Activated T-cell treated with anti-CD3 and anti-CD28 coated beads, Interleukin-2, amount 50 U/mL, for 4 hours (primary cell): ENCODE measurements around the gene MPZ. TPM values are rescaled to one million over a fixed set of nuclear protein-coding genes. Genes with fewer than 3 reads are reported as not detected.
A peak's percentile ranks its signal among the peaks of the same experiment; 100 is the strongest.
"Not testable (repeated sequence)": the region's sequence is repeated elsewhere in the genome, so short reads cannot be mapped to it uniquely, and the experiment has no call there.

ENCODE experiments used
- ATAC-seq, 2 donors: fragments of 200-7000 bp; cut with Tn5 transposase; one replicate each; pipeline ENCODE4 v1.10.0; 2021
- DNase-seq: peaks from one replicate; pipeline ENCODE4 v3.0.0-alpha.2; 2020
- H3K27me3 Mint-ChIP-seq: one replicate; pipeline ENCODE4 v1.8.0; 2021; ENCODE audit warnings: low read depth, mixed read lengths
- H3K36me3 Mint-ChIP-seq: one replicate; pipeline ENCODE4 v1.8.0; 2022; ENCODE audit warnings: mixed read lengths; ENCODE audit not compliant: insufficient read depth
- H3K4me1 Mint-ChIP-seq: one replicate; pipeline ENCODE4 v1.8.0; 2021; ENCODE audit warnings: low read depth, mixed read lengths
- H3K4me3 Mint-ChIP-seq: one replicate; pipeline ENCODE4 v1.8.0; 2021; ENCODE audit warnings: mild to moderate bottlenecking, moderate library complexity, mixed read lengths
- H3K9me3 Mint-ChIP-seq: one replicate; pipeline ENCODE4 v1.8.0; 2021; ENCODE audit warnings: mixed read lengths
- total RNA-seq, 3 donors: library from RNA; stranded (reverse); gene quantifications; one replicate each; pipeline ENCODE4 v1.2.1, GENCODE V29; 2021

MPZ gene
- 1 to 10 TPM in 2 of 3 donors, under 1 TPM in 1; 0.83 to 2.0 (median 1.1) TPM for total RNA-seq

GRCh38 chr1:161309868-161310267 lies at the start of gene MPZ:
MPZ (minus strand) TSS chr1:161309968; CDS start chr1:161309905, 63 bp downstream.
- H3K4me1 Mint-ChIP-seq, result peaks cover 29% of the 10 kb centered on the region
- no peak for ATAC-seq
- H3K4me3 Mint-ChIP-seq, result no peak within 1 kb of the TSS
- no peaks in the 10 kb centered on the region for H3K36me3 Mint-ChIP-seq
- no peaks in the 10 kb centered on the region for H3K27me3 Mint-ChIP-seq
- no peak for DNase-seq
- no peaks in the 10 kb centered on the region for H3K9me3 Mint-ChIP-seq

DNA sequence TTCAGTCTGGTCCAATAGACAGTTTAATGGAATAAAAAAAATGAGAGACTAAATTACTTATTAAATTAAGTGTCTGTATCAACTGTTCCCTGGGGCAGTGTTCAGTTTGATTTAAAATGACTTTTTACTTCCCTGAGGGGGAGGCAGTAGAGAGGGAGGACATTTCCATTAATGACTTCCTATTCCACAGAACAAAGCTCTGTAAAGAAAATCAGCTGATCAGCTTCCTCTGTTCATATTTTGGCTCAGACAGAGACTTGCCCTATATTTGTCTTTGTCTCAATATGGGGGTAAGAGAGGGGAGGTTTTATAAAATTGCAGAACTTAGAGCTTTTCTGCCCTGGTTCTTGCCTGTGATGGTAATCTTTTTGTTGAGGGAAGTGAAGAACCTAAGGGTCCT lies 49.5 kb upstream of the MPZ start:
- Mint-ChIP-seq H3K4me1 (peaks cover 9% of the 10 kb centered on the region), H3K27me3 (no peaks in the 10 kb centered on the region), H3K36me3 (peaks cover 25% of the 10 kb centered on the region), H3K4me3 (no peak overlapping the region), H3K9me3 (no peaks in the 10 kb centered on the region)
- ATAC-seq, result no peak
- no peak for DNase-seq

DNA sequence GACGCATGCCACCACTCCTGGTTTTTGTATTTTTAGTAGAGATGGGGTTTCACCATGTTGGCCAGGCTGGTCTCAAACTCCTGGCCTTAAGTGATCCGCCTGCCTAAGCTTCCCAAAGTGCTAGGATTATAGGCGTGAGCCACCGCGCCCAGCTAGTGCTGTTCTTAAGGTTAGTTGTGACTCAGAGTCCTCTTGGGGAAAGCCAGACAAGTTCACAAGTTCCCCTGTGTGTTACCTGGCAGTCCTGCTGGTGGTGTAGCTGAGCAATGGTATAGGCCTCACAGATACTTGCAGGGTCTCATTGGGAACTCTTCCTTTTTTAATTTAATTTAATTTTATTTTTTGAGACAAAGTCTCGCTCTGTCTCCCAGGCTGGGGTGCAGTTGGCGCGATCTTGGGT lies 47.3 kb upstream of the MPZ start:
- no peak for ATAC-seq
- peaks cover 7% of the 10 kb centered on the region for H3K4me1 Mint-ChIP-seq
- H3K36me3 Mint-ChIP-seq, result peaks cover 17% of the 10 kb centered on the region
- no peaks in the 10 kb centered on the region for H3K9me3 Mint-ChIP-seq
- no peak overlapping the region for H3K4me3 Mint-ChIP-seq
- no peaks in the 10 kb centered on the region for H3K27me3 Mint-ChIP-seq
- no peak for DNase-seq

DNA sequence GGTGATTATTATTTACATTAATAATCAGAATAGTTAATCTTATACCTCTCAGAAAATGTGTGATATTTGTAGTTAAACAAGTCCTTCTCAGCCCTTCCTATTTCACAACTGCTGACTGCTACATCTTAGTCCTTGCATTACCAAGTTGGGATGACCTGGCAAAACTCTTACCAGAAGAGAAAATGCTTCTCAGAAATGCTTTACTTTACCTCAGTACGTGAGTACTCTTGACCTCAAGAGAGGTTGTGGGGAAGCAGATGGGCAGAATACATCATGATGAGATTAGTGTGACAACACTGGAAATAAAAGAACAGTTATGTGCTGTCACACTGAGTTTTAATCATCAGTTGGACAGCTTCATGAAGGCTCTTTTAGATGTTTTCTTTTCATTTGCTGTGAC lies 41.7 kb upstream of the MPZ start:
- Mint-ChIP-seq H3K4me1 (no peaks in the 10 kb centered on the region), H3K27me3 (no peaks in the 10 kb centered on the region), H3K36me3 (peaks cover 11% of the 10 kb centered on the region), H3K9me3 (no peaks in the 10 kb centered on the region), H3K4me3 (no peak overlapping the region)
- ATAC-seq (no peak), DNase-seq (no peak)

DNA sequence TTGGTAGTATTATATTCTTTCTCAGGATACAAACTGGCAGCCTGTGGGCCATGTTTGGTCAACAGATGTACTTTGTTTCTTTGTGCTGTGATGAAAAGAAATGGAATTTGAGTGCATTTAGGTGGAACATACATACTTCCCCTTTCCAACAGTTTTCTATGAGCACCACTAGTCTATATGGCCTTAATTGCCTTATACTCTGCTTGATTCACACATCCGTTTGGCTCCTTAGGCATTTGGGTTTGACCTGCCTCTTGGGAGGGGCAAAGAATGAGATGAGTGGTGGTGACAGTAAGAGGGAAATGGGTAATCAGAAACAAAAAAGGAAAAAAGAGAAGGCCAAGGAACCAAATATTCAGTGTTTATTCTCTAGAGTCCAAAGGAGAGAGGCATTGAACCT lies 40.9 kb upstream of the MPZ start:
- Mint-ChIP-seq H3K27me3 (no peaks in the 10 kb centered on the region), H3K9me3 (no peaks in the 10 kb centered on the region), H3K4me3 (no peak overlapping the region), H3K4me1 (no peaks in the 10 kb centered on the region), H3K36me3 (peaks cover 8% of the 10 kb centered on the region)
- ATAC-seq (no peak), DNase-seq (no peak)

DNA sequence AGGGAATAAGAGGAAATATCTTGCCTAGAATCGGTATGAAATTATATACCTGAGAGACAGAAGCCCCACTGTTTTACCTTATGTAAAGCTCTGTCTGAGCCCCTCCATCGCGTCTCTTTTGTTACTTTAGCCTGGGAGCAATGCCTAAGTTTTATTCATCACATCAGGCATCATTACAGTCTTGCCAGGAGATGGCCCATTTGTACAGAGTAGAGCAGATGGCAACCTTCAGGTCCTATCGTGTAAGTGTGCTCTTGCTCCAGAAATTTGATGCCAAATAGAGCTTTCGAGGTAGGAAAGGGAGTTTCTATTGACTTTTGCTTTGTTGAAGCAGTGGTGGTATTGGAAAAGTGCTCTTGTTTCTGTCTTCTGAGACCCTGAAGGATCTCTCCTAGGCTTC lies 33.1 kb upstream of the MPZ start:
- DNase-seq, result no peak
- Mint-ChIP-seq H3K4me3 (no peak overlapping the region), H3K36me3 (peaks cover 38% of the 10 kb centered on the region), H3K27me3 (no peaks in the 10 kb centered on the region), H3K4me1 (no peaks in the 10 kb centered on the region), H3K9me3 (no peaks in the 10 kb centered on the region)
- ATAC-seq, result no peak

- Mint-ChIP-seq H3K4me3 (no peak overlapping the region), H3K36me3 (peaks cover 38% of the 10 kb centered on the region), H3K27me3 (no peaks in the 10 kb centered on the region), H3K9me3 (no peaks in the 10 kb centered on the region), H3K4me1 (no peaks in the 10 kb centered on the region)
- DNase-seq (no peak), ATAC-seq (no peak)
Observed at GRCh38 chr1:161342177-161342576, 32.4 kb upstream of the MPZ start.

GRCh38 chr1:161335796-161336195 lies 26.0 kb upstream of the MPZ start:
- DNase-seq (no peak), ATAC-seq (no peak)
- Mint-ChIP-seq H3K4me1 (no peaks in the 10 kb centered on the region), H3K36me3 (peaks cover 33% of the 10 kb centered on the region), H3K27me3 (no peaks in the 10 kb centered on the region), H3K4me3 (no peak overlapping the region), H3K9me3 (no peaks in the 10 kb centered on the region)

- no peak for ATAC-seq
- no peaks in the 10 kb centered on the region for H3K27me3 Mint-ChIP-seq
Observed at GRCh38 chr1:161333166-161333565, 23.4 kb upstream of the MPZ start.

DNA sequence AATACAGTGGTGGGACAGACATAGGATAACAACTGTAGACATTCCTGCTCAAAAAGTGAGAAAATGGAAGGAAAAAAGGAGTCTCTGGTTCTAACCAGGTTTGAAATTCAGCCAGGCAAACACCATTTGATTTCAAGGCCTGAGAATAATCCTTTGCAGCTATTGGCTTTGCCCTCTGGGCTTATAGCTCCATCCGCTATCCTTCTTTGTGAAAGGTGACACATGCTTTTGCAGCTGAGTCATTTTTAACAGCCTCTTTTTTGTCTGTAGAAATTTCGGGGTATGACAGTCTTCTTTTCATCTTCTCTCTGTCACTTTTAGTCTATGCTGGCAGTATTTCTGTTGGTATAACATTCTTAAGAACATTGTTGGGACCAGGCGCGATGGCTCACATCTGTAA lies 20.6 kb upstream of the MPZ start:
- no peak overlapping the region for H3K4me3 Mint-ChIP-seq
- no peaks in the 10 kb centered on the region for H3K4me1 Mint-ChIP-seq
- no peaks in the 10 kb centered on the region for H3K27me3 Mint-ChIP-seq
- no peaks in the 10 kb centered on the region for H3K9me3 Mint-ChIP-seq
- peaks cover 44% of the 10 kb centered on the region for H3K36me3 Mint-ChIP-seq
- no peak for ATAC-seq
- no peak for DNase-seq

More at GRCh38 chr1:161333166-161333565, 23.4 kb upstream of the MPZ start:
- DNase-seq, result no peak
- no peaks in the 10 kb centered on the region for H3K4me1 Mint-ChIP-seq
- no peak overlapping the region for H3K4me3 Mint-ChIP-seq
- H3K36me3 Mint-ChIP-seq, result peaks cover 38% of the 10 kb centered on the region
- H3K9me3 Mint-ChIP-seq, result no peaks in the 10 kb centered on the region

GRCh38 chr1:161324020-161324419 lies 14.3 kb upstream of the MPZ start:
- Mint-ChIP-seq H3K9me3 (no peaks in the 10 kb centered on the region), H3K27me3 (no peaks in the 10 kb centered on the region), H3K4me1 (peaks cover 4% of the 10 kb centered on the region), H3K36me3 (peaks cover 18% of the 10 kb centered on the region), H3K4me3 (no peak overlapping the region)
- DNase-seq (no peak), ATAC-seq (no peak)

DNA sequence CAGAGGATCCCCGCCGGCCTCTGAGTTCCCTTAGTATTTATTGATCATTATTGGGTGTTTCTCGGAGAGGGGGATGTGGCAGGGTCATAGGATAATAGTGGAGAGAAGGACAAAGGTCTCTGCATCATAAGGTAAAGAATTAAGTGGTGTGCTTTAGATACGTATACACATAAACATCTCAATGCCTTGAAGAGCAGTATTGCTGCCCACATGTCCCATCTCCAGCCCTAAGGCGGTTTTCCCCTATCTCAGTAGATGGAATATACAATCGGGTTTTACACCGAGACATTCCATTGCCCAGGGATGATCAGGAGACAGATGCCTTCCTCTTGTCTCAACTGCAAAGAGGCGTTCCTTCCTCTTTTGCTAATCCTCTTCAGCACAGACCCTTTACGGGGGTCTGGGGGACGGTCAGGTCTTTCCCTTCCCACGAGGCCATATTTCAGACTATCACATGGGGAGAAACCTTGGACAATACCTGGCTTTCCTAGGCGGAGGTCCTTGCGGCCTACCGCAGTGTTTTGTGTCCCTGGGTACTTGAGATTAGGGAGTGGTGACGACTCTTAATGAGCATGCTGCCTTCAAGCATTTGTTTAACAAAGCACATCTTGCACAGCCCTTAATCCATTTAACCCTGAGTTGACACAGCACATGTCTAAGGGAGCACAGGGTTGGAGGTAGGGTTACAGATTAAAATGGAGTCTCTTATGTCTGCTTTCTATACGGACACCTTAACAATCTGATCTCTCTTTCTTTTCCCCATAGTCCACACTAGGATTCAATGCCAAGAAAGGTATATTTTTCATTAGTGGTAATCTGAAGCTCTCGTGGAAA lies 6.3 kb upstream of the MPZ start:
- not testable (repeated sequence) for H3K9me3 Mint-ChIP-seq, H3K27me3 Mint-ChIP-seq, ATAC-seq, DNase-seq, H3K36me3 Mint-ChIP-seq
- peak overlapping the region; percentile 95 for H3K4me3 Mint-ChIP-seq
- peaks cover 18% of the 10 kb centered on the region for H3K4me1 Mint-ChIP-seq

GRCh38 chr1:161314201-161314981 lies 4.6 kb upstream of the MPZ start, which contains the start of gene SDHC:
SDHC (plus strand) TSS chr1:161314381; CDS start chr1:161314406, 25 bp downstream.
- no peaks in the 10 kb centered on the region for H3K9me3 Mint-ChIP-seq
- ATAC-seq, result peak; percentile 99
- H3K4me3 Mint-ChIP-seq, result peak within 1 kb of the TSS; percentile 95
- peaks cover 18% of the 10 kb centered on the region for H3K4me1 Mint-ChIP-seq
- H3K27me3 Mint-ChIP-seq, result no peaks in the 10 kb centered on the region
- peak; percentile 86 for DNase-seq
- H3K36me3 Mint-ChIP-seq, result no peaks in the 10 kb centered on the region

DNA sequence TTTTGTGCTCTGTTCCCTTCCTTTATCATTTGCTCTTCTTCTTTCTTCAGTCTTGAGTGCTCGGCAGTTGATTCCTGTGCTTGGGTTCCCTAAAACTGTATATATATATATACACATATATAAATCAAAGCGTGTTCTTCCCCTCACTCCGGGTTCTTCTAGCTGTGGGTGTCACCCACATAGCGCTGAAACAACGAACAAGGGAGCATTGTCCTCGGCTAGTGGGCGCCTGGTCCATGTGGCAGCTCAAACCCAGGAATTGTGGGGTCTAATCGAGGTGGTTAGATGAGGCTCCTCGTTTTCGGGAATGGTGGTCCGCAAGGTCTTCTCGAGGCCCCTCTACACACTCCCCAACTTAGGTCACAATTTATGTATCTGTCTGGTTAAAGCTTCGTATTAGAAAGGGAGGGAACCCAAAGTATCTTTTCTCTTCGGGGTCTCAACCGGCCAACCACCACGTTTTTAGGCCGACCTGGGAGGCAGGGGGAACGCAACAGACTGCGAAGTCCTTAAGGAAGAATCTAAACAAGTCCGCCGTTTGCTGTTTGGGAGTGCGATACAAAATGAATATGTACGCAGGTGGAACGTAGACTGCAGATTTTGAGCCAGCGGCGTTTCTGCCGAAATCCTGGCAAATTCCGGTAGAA lies 3.9 kb upstream of the MPZ start:
- Mint-ChIP-seq H3K9me3 (no peaks in the 10 kb centered on the region), H3K36me3 (no peaks in the 10 kb centered on the region), H3K27me3 (no peaks in the 10 kb centered on the region), H3K4me3 (peak overlapping the region; percentile 95), H3K4me1 (peaks cover 18% of the 10 kb centered on the region)
- no peak for ATAC-seq
- DNase-seq, result no peak
